Measurements from ENCODE around the gene TMSB10. TPM values are rescaled to one million over a fixed set of nuclear protein-coding genes. Genes with fewer than 3 reads are reported as not detected.

The TMSB10 gene
- total RNA-seq, 1 donor from 2014 or later, result 2,534 TPM

GRCh38 chr2:84918430-84918829 is 13.0 kb downstream of the TMSB10 start:
- H3K36me3 Mint-ChIP-seq (ENCODE audit: unreplicated experiment), result no peaks in the 10 kb centered on the region
- H3K27me3 Mint-ChIP-seq (ENCODE audit: unreplicated experiment), result no peaks in the 10 kb centered on the region
- no peak overlapping the region for H3K4me3 Mint-ChIP-seq (ENCODE audit: unreplicated experiment)
- no peak for TF ChIP-seq CTCF (IDR thresholded peaks at IDR 0.05)
- H3K4me1 Mint-ChIP-seq (ENCODE audit: unreplicated experiment), result peaks cover 19% of the 10 kb centered on the region
- peak overlapping the region; percentile 98 for H3K27ac Mint-ChIP-seq (ENCODE audit: unreplicated experiment)
- no peak for DNase-seq (ENCODE audit: extremely low spot score, unreplicated experiment)
- no peaks in the 10 kb centered on the region for H3K9me3 Mint-ChIP-seq (ENCODE audit: unreplicated experiment)

GRCh38 chr2:84919885-84920580 is 14.6 kb downstream of the TMSB10 start:
- Mint-ChIP-seq H3K36me3 (ENCODE audit: unreplicated experiment) (no peaks in the 10 kb centered on the region), H3K9me3 (ENCODE audit: unreplicated experiment) (no peaks in the 10 kb centered on the region), H3K27ac (ENCODE audit: unreplicated experiment) (peak overlapping the region; percentile 98), H3K27me3 (ENCODE audit: unreplicated experiment) (no peaks in the 10 kb centered on the region), H3K4me3 (ENCODE audit: unreplicated experiment) (peak overlapping the region; percentile 45), H3K4me1 (ENCODE audit: unreplicated experiment) (peaks cover 19% of the 10 kb centered on the region)
- TF ChIP-seq CTCF (IDR thresholded peaks at IDR 0.05), result no peak
- peak; percentile 86 for DNase-seq (ENCODE audit: extremely low spot score, unreplicated experiment)

- H3K27me3 Mint-ChIP-seq (ENCODE audit: unreplicated experiment), result no peaks in the 10 kb centered on the region
- no peak for DNase-seq (ENCODE audit: extremely low spot score, unreplicated experiment)
- H3K4me3 Mint-ChIP-seq (ENCODE audit: unreplicated experiment), result no peak overlapping the region
- H3K9me3 Mint-ChIP-seq (ENCODE audit: unreplicated experiment), result no peaks in the 10 kb centered on the region
- H3K27ac Mint-ChIP-seq (ENCODE audit: unreplicated experiment), result no peak overlapping the region
- no peak for TF ChIP-seq CTCF (IDR thresholded peaks at IDR 0.05)
- H3K4me1 Mint-ChIP-seq (ENCODE audit: unreplicated experiment), result peaks cover 35% of the 10 kb centered on the region
- no peaks in the 10 kb centered on the region for H3K36me3 Mint-ChIP-seq (ENCODE audit: unreplicated experiment)
Observed at GRCh38 chr2:84923009-84923408, 17.6 kb downstream of the TMSB10 start.

GRCh38 chr2:84924173-84925106 is 19.0 kb downstream of the TMSB10 start:
- no peak overlapping the region for H3K4me3 Mint-ChIP-seq (ENCODE audit: unreplicated experiment)

More at GRCh38 chr2:84924173-84925106, 19.0 kb downstream of the TMSB10 start:
- DNase-seq (ENCODE audit: extremely low spot score, unreplicated experiment), result no peak
- Mint-ChIP-seq H3K36me3 (ENCODE audit: unreplicated experiment) (no peaks in the 10 kb centered on the region), H3K27ac (ENCODE audit: unreplicated experiment) (no peak overlapping the region), H3K9me3 (ENCODE audit: unreplicated experiment) (no peaks in the 10 kb centered on the region), H3K4me1 (ENCODE audit: unreplicated experiment) (peaks cover 28% of the 10 kb centered on the region), H3K27me3 (ENCODE audit: unreplicated experiment) (no peaks in the 10 kb centered on the region)
- TF ChIP-seq CTCF (IDR thresholded peaks at IDR 0.05), result no peak

Data from osteocyte (in vitro differentiated cells).